GM12892 (cell line): ENCODE data around the gene RBAK.

Source experiments
- POLR2A ChIP-seq: IDR thresholded peaks from 2 replicates; pipeline ENCODE4 v1.6.1; 2011; ENCODE audit warnings: low read depth, low read length, control low read depth
- POLR2AphosphoS5 ChIP-seq: IDR thresholded peaks from 2 replicates; pipeline ENCODE4 v1.6.1; 2011; ENCODE audit warnings: low read depth, low read length, control low read depth
- TAF1 ChIP-seq: IDR thresholded peaks from 2 replicates; pipeline ENCODE4 v1.6.1; 2011; ENCODE audit warnings: low read depth, mild to moderate bottlenecking, control low read depth, low read length, borderline replicate concordance

- TF ChIP-seq POLR2AphosphoS5 (no peak), TAF1 (no peak), POLR2A (no peak)
These were observed 40.6 kb downstream of the RBAK start for GRCh38 chr7:5086256-5086655.
